ENCODE results near the gene BCL2L11.

- no peak for TF ChIP-seq SPI1 (IDR thresholded peaks at IDR 0.05; ENCODE audit: borderline replicate concordance, low read depth)
- TF ChIP-seq POLR2AphosphoS5 (IDR thresholded peaks at IDR 0.05; ENCODE audit: low read depth), result no peak
- TF ChIP-seq CTCF (IDR thresholded peaks at IDR 0.05; ENCODE audit: insufficient read depth, low read length), result no peak
- TF ChIP-seq GABPA (IDR thresholded peaks at IDR 0.05; ENCODE audit: low read depth), result no peak
- no peak for TF ChIP-seq REST (IDR thresholded peaks at IDR 0.05; ENCODE audit: insufficient replicate concordance, low read depth)
Measured at GRCh38 chr2:111169924-111170323, 49.2 kb downstream of the BCL2L11 start.

Measured in HL-60 (cell line).